ENCODE measurements around the gene GRAMD1A. TPM values are rescaled to one million over a fixed set of nuclear protein-coding genes. Genes with fewer than 3 reads are reported as not detected.

The GRAMD1A gene
- total and polyA plus RNA-seq, 2 of the 8 experiments (the other 6 are each of a cell fraction or from before 2014, with no cell fraction given): 113 to 154 TPM

- TF ChIP-seq, protein P1, sequence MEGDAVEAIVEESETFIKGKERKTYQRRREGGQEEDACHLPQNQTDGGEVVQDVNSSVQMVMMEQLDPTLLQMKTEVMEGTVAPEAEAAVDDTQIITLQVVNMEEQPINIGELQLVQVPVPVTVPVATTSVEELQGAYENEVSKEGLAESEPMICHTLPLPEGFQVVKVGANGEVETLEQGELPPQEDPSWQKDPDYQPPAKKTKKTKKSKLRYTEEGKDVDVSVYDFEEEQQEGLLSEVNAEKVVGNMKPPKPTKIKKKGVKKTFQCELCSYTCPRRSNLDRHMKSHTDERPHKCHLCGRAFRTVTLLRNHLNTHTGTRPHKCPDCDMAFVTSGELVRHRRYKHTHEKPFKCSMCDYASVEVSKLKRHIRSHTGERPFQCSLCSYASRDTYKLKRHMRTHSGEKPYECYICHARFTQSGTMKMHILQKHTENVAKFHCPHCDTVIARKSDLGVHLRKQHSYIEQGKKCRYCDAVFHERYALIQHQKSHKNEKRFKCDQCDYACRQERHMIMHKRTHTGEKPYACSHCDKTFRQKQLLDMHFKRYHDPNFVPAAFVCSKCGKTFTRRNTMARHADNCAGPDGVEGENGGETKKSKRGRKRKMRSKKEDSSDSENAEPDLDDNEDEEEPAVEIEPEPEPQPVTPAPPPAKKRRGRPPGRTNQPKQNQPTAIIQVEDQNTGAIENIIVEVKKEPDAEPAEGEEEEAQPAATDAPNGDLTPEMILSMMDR (IDR thresholded peaks at IDR 0.05; ENCODE audit: control extremely low read depth in 1 of 3, insufficient read depth in 1 of 3, low read depth in 1 of 3, low read length in 3 of 3): no peak
- TF ChIP-seq TAF1 (IDR thresholded peaks at IDR 0.05; ENCODE audit: low read depth, low read length) (no peak), TAF7 (optimal IDR thresholded peaks at IDR 0.05; ENCODE audit: borderline replicate concordance, low read depth, low read length) (no peak), SIN3A (conservative IDR thresholded peaks at IDR 0.05 in 1 of 2, IDR thresholded peaks at IDR 0.05 in 1 of 2; ENCODE audit: low read depth in 1 of 2, low read length in 2 of 2) (no peak), JUN (IDR thresholded peaks at IDR 0.05; ENCODE audit: low read depth, low read length) (no peak), EP300 (IDR thresholded peaks at IDR 0.05; ENCODE audit: borderline replicate concordance in 1 of 2, low read depth in 2 of 2, low read length in 2 of 2) (no peak), CEBPB (IDR thresholded peaks at IDR 0.05; ENCODE audit: low read depth, low read length) (no peak)
Observed at GRCh38 chr19:34960940-34961679, 39.0 kb upstream of the GRAMD1A start (continued).

All from H1 (cell line).